GM19324 (cell line): Measurements from ENCODE around the gene ATP5F1B.
"Not testable (repeated sequence)": the region's sequence is repeated elsewhere in the genome, so short reads cannot be mapped to it uniquely, and the experiment has no call there.

Experiments used
- ATAC-seq: cut with Tn5 transposase; IDR thresholded peaks from one replicate; pipeline ENCODE4 v1.9.1; 2021; ENCODE audit warnings: mild to moderate bottlenecking, moderate library complexity; ENCODE audit not compliant: unreplicated experiment, low FRiP score

Gene ATP5F1B

DNA sequence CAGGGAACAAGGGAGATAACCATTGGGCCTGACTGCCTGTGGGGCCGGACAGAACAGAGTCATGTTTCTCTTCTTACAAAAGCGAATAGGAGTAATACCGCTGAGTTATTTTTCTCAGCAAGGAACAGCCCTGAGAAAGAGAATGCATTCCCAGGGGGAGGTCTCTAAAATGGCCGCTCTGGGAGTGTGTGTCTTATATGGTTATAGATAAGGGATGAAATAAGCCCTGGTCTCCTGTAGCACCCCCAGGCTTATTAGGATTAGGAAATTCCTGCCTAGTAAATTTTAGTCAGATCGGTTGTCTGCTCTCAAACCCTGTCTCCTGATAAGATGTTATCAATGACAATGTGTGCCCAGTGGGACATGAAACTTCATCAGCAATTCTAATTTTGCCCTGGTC lies 8.0 kb upstream of the ATP5F1B start:
- ATAC-seq: not testable (repeated sequence)

DNA sequence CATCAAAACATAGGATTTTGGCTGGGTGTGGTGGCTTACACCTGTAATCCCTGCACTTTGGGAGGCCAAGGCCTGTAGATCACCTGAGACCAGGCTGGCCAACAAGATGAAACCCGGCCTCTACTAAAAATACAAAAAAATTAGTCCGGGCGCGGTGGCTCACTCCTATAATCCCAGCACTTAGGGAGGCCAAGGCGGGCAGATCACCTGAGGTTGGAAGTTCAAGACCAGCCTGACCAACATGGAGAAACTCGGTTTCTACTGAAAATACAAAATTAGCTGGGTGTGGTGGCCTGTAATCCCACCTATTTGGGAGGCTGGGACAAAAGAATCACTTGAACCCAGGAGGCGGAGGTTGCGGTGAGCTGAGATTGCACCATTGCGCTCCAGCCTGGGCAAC lies 2.2 kb upstream of the ATP5F1B start:
- ATAC-seq: not testable (repeated sequence)

DNA sequence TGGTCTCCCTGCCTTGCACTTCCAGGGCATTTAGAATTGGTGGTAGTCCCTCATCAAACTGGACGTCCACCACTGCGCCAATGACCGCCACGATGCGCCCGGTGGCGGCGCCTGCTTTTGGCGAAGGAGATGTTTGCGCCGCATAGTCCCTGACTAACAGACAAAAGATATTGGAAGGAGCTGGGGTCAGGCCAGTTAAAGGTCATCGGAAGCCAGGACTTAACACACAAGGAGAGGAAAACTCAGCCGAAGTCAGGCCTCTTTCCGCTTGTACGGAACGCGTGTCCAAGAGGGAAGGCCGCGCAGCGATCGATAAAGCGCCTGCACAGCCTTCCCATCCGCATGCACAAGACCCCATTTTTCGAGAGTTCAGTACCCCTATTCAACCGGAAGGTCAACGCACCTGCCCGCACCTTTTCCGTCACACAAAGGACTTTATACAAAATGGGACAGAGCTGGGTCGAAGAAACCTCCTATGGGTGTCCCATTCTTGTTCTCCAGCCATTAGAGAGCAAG lies 525 bp downstream of the ATP5F1B start:
- no peak for ATAC-seq

GRCh38 chr12:56644654-56645053 lies 1.1 kb downstream of the ATP5F1B start:
- ATAC-seq: no peak

DNA sequence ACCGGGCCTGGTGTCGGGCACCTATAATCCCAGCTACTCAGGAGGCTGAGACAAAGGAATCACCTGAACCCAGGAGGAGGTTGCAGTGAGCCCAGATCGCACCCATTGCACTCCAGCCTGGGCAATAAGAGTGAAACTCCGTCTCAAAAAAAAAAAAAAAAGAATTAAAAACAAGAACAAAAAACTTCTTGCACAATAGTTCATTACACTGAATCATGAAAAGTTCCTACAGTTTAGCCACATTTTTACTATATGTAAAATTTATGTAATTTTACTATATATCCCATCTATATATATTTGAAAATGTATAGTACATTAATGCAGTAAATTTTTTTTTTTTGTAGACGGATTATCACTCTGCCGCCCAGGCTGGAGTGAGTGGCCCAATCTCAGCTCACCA lies 4.6 kb downstream of the ATP5F1B start:
- ATAC-seq: no peak

DNA sequence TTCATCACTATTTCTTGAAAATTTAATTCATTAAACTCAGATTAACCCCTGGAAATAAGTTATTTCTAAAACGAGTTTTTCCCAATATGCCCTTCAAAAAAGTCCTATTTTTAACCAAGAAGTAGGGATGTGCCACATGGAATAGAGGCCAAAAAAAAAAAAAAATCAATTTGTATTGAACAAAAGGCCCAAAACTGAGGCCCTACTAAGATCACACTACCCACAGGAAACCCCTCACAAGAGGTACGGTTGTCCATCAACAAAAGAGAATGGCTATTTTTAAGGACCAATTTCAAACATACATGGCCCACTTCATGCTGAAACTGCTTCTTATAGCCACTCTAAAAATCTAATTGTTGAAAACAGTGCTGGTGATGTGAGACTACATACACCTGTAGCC lies 8.2 kb downstream of the ATP5F1B start:
- ATAC-seq: no peak

- peak; percentile 58 for ATAC-seq
Measured at GRCh38 chr12:56636675-56637540, 8.9 kb downstream of the ATP5F1B start.

DNA sequence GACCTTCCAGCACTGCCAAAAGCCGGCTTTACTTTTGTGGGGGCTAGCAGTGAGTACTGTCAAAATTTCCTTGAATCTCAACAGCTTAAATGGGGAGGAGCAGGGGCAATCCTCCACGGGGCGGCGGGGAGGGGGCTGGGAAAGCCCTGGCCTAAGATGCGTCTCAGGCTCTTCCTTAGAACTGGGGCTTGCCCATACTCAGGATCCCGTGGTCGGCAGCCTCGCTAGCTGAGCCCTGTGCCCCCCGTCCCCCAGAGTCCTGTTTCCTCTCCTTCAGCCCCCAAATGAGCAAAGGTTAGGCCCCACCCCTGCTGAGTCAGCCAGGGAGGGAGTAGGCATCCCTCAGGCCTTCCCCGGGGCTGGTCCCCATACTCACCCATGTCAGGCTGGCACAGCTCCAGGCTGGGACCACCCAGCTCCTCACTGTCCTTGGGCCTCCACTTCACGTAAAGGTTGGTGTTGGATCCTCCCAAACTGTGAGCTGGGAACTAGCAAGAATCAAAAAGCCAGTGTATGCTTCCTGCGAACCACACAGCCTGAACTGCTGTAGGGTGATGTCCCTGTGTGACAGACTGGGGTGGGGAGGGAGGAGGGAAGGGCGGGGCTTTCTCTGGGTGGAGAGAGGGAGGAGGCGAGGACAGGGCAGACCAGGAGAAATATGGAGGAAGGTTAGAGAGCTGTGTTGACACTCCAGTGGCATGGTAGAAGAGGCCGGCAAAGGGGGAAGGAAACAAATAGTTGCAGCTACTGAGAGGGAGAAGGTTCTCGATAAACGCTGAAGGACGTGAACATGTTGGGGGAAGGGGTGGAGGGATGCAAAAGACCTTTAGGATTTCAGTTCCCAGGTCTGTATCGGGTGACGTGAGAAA lies 9.7 kb downstream of the ATP5F1B start:
- ATAC-seq: peak; percentile 53

- peak; percentile 22 for ATAC-seq
Measured at GRCh38 chr12:56634837-56635791, 10.7 kb downstream of the ATP5F1B start.

DNA sequence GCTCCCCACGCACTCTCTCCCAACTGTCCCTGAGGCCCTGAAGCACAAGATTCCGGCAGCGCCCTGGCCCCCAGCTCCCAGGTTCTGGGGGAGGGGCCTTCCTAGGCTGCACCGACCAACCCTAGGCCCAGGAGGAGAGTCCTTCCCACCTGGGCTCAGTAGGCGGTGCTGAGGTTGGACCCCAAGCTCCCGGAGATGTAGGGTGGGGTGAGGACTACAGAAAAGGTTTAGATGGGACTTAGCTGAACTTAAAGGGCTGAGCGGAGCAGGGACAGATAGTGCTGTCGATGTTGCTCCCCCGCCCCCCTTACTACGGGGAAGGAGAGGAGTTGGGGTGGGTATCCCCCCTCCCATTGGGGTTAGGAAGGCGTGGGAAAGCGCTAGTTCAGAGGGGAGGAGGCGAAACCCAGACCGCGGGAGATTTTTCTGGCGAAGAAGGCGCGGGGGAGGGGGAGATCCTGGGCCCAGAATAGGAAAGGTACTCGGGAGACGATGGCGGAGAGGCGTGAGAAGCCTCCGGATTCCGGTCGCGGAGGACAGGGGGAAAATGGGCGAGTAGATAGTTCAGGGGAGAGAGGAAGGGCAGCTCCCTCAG lies 11.4 kb downstream of the ATP5F1B start:
- no peak for ATAC-seq

DNA sequence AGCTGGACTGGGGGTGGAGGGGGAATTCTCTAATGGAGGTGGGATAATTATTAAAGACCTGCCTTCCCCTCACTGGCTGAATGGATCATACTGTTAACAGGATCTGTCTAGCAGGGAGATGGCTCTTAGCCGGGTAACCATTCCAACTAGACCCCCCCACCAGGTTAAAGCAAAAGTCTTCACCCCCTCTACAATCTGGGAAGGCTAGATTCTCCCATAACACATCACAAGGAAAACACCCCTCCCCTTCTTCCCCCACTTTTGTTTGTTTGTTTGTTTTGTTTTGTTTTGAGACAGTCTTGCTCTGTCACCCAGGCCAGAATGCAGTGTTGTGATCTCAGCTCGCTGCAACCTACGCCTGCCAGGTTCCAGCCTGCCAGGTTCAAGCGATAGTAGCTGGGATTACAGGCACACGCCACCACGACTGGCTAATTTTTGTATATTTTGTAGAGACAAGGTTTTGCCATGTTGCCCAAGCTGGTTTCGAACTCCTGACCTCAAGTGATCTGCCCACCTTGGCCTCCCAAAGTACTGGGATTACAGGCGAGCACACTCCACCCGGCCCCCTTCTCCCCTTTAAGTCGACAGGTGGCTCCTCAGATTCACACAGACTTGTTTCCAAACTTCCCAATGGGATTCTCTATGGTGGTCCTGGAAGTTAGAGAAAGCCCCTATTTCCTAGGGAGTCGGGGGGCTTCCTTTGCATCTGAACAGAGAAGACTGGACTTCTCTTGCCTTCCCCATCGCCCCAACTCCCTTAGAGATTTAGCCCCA lies 12.1 kb downstream of the ATP5F1B start:
- ATAC-seq: no peak

- no peak for ATAC-seq
Measured at GRCh38 chr12:56632701-56633467, 12.9 kb downstream of the ATP5F1B start.

- ATAC-seq: no peak
Measured at GRCh38 chr12:56631790-56632700, 13.7 kb downstream of the ATP5F1B start.

DNA sequence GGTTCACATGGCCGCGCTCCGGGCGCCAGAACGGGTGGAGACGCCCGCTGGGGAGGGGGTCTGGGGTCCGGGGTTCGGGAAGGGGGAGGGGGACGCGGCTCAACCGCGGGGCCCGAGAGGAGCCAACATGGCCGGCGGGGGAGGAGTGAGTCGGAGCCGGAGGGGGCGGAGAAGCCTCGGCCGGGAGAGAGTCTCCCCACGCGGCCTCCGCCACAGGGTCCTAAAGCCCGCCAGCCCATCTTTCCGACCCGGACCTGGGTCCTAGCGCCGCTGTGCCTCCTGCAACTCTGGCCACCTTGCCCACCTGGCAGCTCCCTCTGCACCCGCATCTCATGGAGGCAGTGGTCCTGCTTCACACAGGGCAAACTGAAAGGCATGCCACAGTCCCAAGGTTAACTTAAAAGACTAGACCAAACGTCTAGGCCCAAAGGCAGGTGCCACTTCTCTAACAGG lies 15.6 kb downstream of the ATP5F1B start, which contains the start of gene BAZ2A:
Gene BAZ2A (minus strand): TSS at position 147 of the 453 bp plus-strand sequence. CDS start 12,796 bp downstream, outside the sequence.
- peak; percentile 63 for ATAC-seq

- ATAC-seq: no peak
Measured at GRCh38 chr12:56629459-56630179, 16.2 kb downstream of the ATP5F1B start.
